SK-N-SH (cell line): Measurements from ENCODE around the gene NDUFS7. TPM values are rescaled to one million over a fixed set of nuclear protein-coding genes. Genes with fewer than 3 reads are reported as not detected.

Source experiments
- CTCF ChIA-PET: fragments of 300-600, 350-600 bp; formaldehyde crosslinking; extraction: SDS; loops from one replicate; lab custom pipeline; 2021; lab: Yijun Ruan, JAX
- POLR2A ChIA-PET: fragments of 350-600 bp; sonication (Branson Sonifier 250); formaldehyde crosslinking; extraction: SDS; loops from one replicate; lab custom pipeline; 2020; ENCODE audit warnings: antibody characterized with exemption, inconsistent platforms; lab: Yijun Ruan, JAX
- DNase-seq: peaks from one replicate; pipeline ENCODE4 v3.0.0; 2012
- H2AFZ ChIP-seq: fragments of 200-600 bp; sonication (generic); 2 replicates; pipeline ENCODE4 v1.8.1; 2016; ENCODE audit warnings: antibody characterized with exemption, mild to moderate bottlenecking, low read depth
- H3F3A ChIP-seq: fragments of 200-600 bp; sonication (generic); replicated peaks from 2 replicates; pipeline ENCODE3; 2016; ENCODE audit warnings: antibody characterized with exemption, mild to moderate bottlenecking; ENCODE audit not compliant: insufficient read depth
- H3K27ac ChIP-seq, 2 experiments: fragments of 200-500 bp in 1 of 2; fragments of 200-600 bp in 1 of 2; sonication (Bioruptor generic) in 1 of 2; sonication (generic), shearing (Covaris generic) in 1 of 2; 2 replicates each; pipeline versions ENCODE4 v1.5.1 to v1.6.1; 2014 to 2016; ENCODE audit warnings: low read depth in 2 of 2, inconsistent platforms in 1 of 2, low read length in 1 of 2, mild to moderate bottlenecking in 1 of 2, mixed read lengths in 1 of 2
- H3K27me3 ChIP-seq: fragments of 200-600 bp; sonication (generic), shearing (Covaris generic); 2 replicates; pipeline ENCODE4 v1.6.1; 2016; ENCODE audit warnings: mixed run types; ENCODE audit not compliant: insufficient read depth
- H3K36me3 ChIP-seq, 2 experiments: fragments of 200-500 bp in 1 of 2; fragments of 200-600 bp in 1 of 2; sonication (Bioruptor generic) in 1 of 2; sonication (generic) in 1 of 2; replicated peaks in 1 of 2; 2 replicates each; pipeline versions ENCODE3 to v1.5.1; 2014 to 2016; ENCODE audit warnings: low read length in 1 of 2, mild to moderate bottlenecking in 1 of 2; ENCODE audit not compliant: insufficient read depth in 2 of 2, control insufficient read depth in 1 of 2
- H3K4me1 ChIP-seq, 2 experiments: fragments of 200-500 bp in 1 of 2; fragments of 200-600 bp in 1 of 2; sonication (Bioruptor generic) in 1 of 2; sonication (generic), shearing (Covaris generic) in 1 of 2; 2 replicates each; pipeline versions ENCODE4 v1.5.1 to v1.6.1; 2014 to 2016; ENCODE audit warnings: low read depth in 1 of 2, low read length in 1 of 2, mixed run types in 1 of 2; ENCODE audit not compliant: insufficient read depth in 2 of 2, control insufficient read depth in 1 of 2
- H3K4me2 ChIP-seq: fragments of 200-600 bp; sonication (generic), shearing (Covaris generic); 2 replicates; pipeline ENCODE4 v1.6.1; 2017; ENCODE audit warnings: mixed run types
- H3K4me3 ChIP-seq, 2 experiments: fragments of 200-500 bp in 1 of 2; fragments of 200-600 bp in 1 of 2; sonication (Bioruptor generic) in 1 of 2; sonication (generic), shearing (Covaris generic) in 1 of 2; 2 replicates each; pipeline versions ENCODE4 v1.5.1 to v1.8.1; 2014 to 2016; ENCODE audit warnings: low read depth in 2 of 2, inconsistent platforms in 1 of 2, low read length in 1 of 2, mild to moderate bottlenecking in 1 of 2, mixed read lengths in 1 of 2, moderate library complexity in 1 of 2
- H3K79me2 ChIP-seq: fragments of 200-600 bp; sonication (generic); 2 replicates; pipeline ENCODE4 v1.8.1; 2017; ENCODE audit warnings: mild to moderate bottlenecking; ENCODE audit not compliant: insufficient read depth
- H3K9ac ChIP-seq: fragments of 200-600 bp; sonication (generic); 2 replicates; pipeline ENCODE4 v1.6.1; 2017; ENCODE audit warnings: mixed run types
- H3K9me2 ChIP-seq: fragments of 200-600 bp; sonication (generic); 2 replicates; pipeline ENCODE4 v1.6.1; 2017; ENCODE audit warnings: mixed run types
- H3K9me3 ChIP-seq: fragments of 200-600 bp; sonication (generic); 2 replicates; pipeline ENCODE4 v1.6.1; 2017; ENCODE audit warnings: mixed run types, mild to moderate bottlenecking, moderate library complexity
- H4K20me1 ChIP-seq: fragments of 200-600 bp; sonication (generic); 2 replicates; pipeline ENCODE4 v1.6.1; 2017; ENCODE audit warnings: mild to moderate bottlenecking, mixed run types; ENCODE audit not compliant: insufficient read depth
- CHD2 ChIP-seq: fragments of 150-350 bp; IDR thresholded peaks from 2 replicates; pipeline ENCODE4 v1.6.1; 2018; ENCODE audit warnings: low read length; ENCODE audit not compliant: partially characterized antibody
- EP300 ChIP-seq, 2 experiments: IDR thresholded peaks; 2 replicates each; pipeline versions ENCODE4 v1.4.0 to v1.6.1; 2012; ENCODE audit warnings: borderline replicate concordance in 1 of 2, low read depth in 1 of 2, low read length in 1 of 2
- EZH2phosphoT487 ChIP-seq: fragments of 200-600 bp; sonication (generic); IDR thresholded peaks from 2 replicates; pipeline ENCODE4 v1.6.1; 2017; ENCODE audit warnings: low read depth, mixed run types, mild to moderate bottlenecking, antibody characterized with exemption, moderate library complexity, borderline replicate concordance
- FOSL2 ChIP-seq: IDR thresholded peaks from 2 replicates; pipeline ENCODE4 v1.4.0; 2012; ENCODE audit warnings: low read depth, mild to moderate bottlenecking, moderate library complexity, borderline replicate concordance
- FOXM1 ChIP-seq: IDR thresholded peaks from 2 replicates; pipeline ENCODE4 v1.4.0; 2012; ENCODE audit warnings: low read depth, mild to moderate bottlenecking
- GABPA ChIP-seq: IDR thresholded peaks from 2 replicates; pipeline ENCODE4 v1.4.0; 2012; ENCODE audit warnings: low read depth, mild to moderate bottlenecking
- GATA2 ChIP-seq: sonication (generic); formaldehyde crosslinking; IDR thresholded peaks from 2 replicates; pipeline ENCODE4 v1.5.0; 2020; ENCODE audit warnings: mild to moderate bottlenecking, missing genetic modification reagents
- JUND ChIP-seq: IDR thresholded peaks from 2 replicates; pipeline ENCODE4 v1.4.0; 2012
- PBX3 ChIP-seq: IDR thresholded peaks from 2 replicates; pipeline ENCODE4; 2012
- POLR2AphosphoS5 ChIP-seq: IDR thresholded peaks from 2 replicates; pipeline ENCODE4 v1.6.1; 2012; ENCODE audit warnings: low read depth, low read length
- RCOR1 ChIP-seq: fragments of 150-350 bp; IDR thresholded peaks from 2 replicates; pipeline ENCODE4 v1.6.1; 2017; ENCODE audit warnings: antibody characterized with exemption, low read length
- RXRA ChIP-seq: IDR thresholded peaks from 2 replicates; pipeline ENCODE4 v1.4.0; 2012; ENCODE audit warnings: low read depth, mild to moderate bottlenecking, borderline replicate concordance
- SIN3A ChIP-seq: IDR thresholded peaks from 2 replicates; pipeline ENCODE4 v1.6.1; 2012; ENCODE audit warnings: low read depth, mild to moderate bottlenecking, low read length, moderate library complexity, borderline replicate concordance
- SMC3 ChIP-seq: IDR thresholded peaks from 2 replicates; pipeline ENCODE4 v1.6.1; 2012; ENCODE audit warnings: low read depth, low read length, improper control_type of control experiment
- TAF1 ChIP-seq: IDR thresholded peaks from 2 replicates; pipeline ENCODE4 v1.6.1; 2012; ENCODE audit warnings: low read depth, mild to moderate bottlenecking, low read length, moderate library complexity, borderline replicate concordance
- TCF12 ChIP-seq: IDR thresholded peaks from 2 replicates; pipeline ENCODE4 v1.4.0; 2012
- ZBTB33 ChIP-seq: IDR thresholded peaks from 2 replicates; pipeline ENCODE4 v1.4.0; 2012; ENCODE audit warnings: low read depth, borderline replicate concordance
- WGBS: methylation state at CpG from one replicate; pipeline ENCODE4 v1.1.6; 2017; ENCODE audit warnings: low lambda C conversion rate; 5-methylcytosine and 5-hydroxymethylcytosine counted together
- polyA plus RNA-seq, 3 experiments: library from polyadenylated mRNA; depleted of rRNA; stranded (reverse); fragments of >200 nt; gene quantifications; 2 replicates each; pipeline ENCODE4 v1.2.3, GENCODE V29; 2012
- TF ChIP-seq, protein P1 (sequence below): fragments of 200-600 bp; sonication (generic); IDR thresholded peaks from 2 replicates; pipeline ENCODE4 v1.6.1; 2017; ENCODE audit warnings: antibody characterized with exemption, mild to moderate bottlenecking, moderate library complexity
- TF ChIP-seq, protein P2 (sequence below): IDR thresholded peaks from 2 replicates; pipeline ENCODE4 v1.4.0; 2012; ENCODE audit warnings: low read depth

The NDUFS7 gene
- polyA plus RNA-seq, 1 of the 3 experiments (the other 2 are of a cell fraction), result 66.4 TPM

DNA sequence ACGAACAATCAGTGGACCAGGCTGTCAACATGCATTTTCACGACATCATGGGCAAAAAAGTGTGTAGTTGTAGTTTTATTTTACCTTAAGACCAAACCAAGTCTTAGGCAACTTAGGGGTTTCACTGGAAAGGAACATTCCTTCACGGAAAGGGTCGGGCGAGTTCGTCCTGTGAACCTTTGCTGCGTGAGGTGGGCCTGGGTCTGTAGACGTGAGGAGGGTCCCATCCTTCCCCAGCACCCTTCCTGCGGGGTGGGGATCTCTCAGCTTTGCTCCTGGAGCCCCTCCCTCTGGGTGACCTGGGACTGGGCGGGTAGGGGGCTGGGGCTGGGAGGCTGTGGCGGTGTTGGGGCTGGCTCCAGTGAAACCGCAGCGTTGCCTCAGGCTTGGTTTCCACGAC lies 42.2 kb downstream of the NDUFS7 start:
- Histone ChIP-seq H3K9me3 (no peaks in the 10 kb centered on the region), H3K27me3 (no peaks in the 10 kb centered on the region), H3K9ac (no peak overlapping the region), H3K36me3 (peaks cover 7 to 88% of the 10 kb centered on the region in 2 experiments), H3K4me3 (no peak overlapping the region), H3K4me2 (no peak overlapping the region), H3K9me2 (no peaks in the 10 kb centered on the region), H3F3A (no peaks in the 10 kb centered on the region), H3K79me2 (peaks cover 30% of the 10 kb centered on the region), H3K4me1 (no peaks in the 10 kb centered on the region; a peak in 1 of 4 replicates), H2AFZ (no peak overlapping the region), H4K20me1 (peaks cover 29% of the 10 kb centered on the region; the same call in 1 of the 2 replicates), H3K27ac (no peak overlapping the region)
- DNase-seq, result no peak
- POLR2A ChIA-PET, result no interaction called here
- 94% methylated on average over 13 of the region's 14 CpGs for WGBS
- no peak for TF ChIP-seq FOSL2
- no peak for TF ChIP-seq CHD2
- TF ChIP-seq, protein P1, sequence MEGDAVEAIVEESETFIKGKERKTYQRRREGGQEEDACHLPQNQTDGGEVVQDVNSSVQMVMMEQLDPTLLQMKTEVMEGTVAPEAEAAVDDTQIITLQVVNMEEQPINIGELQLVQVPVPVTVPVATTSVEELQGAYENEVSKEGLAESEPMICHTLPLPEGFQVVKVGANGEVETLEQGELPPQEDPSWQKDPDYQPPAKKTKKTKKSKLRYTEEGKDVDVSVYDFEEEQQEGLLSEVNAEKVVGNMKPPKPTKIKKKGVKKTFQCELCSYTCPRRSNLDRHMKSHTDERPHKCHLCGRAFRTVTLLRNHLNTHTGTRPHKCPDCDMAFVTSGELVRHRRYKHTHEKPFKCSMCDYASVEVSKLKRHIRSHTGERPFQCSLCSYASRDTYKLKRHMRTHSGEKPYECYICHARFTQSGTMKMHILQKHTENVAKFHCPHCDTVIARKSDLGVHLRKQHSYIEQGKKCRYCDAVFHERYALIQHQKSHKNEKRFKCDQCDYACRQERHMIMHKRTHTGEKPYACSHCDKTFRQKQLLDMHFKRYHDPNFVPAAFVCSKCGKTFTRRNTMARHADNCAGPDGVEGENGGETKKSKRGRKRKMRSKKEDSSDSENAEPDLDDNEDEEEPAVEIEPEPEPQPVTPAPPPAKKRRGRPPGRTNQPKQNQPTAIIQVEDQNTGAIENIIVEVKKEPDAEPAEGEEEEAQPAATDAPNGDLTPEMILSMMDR, result no peak
- no peak for TF ChIP-seq TAF1
- no peak for TF ChIP-seq SIN3A
- no peak for TF ChIP-seq PBX3
- TF ChIP-seq JUND, result no peak
- TF ChIP-seq, protein P2, sequence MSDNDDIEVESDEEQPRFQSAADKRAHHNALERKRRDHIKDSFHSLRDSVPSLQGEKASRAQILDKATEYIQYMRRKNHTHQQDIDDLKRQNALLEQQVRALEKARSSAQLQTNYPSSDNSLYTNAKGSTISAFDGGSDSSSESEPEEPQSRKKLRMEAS, result no peak
- TF ChIP-seq TCF12, result no peak
- TF ChIP-seq GATA2 (CRISPR knock-in tag), result no peak
- TF ChIP-seq FOXM1, result no peak
- TF ChIP-seq RCOR1, result no peak
- TF ChIP-seq POLR2AphosphoS5, result no peak
- TF ChIP-seq EZH2phosphoT487, result no peak
- TF ChIP-seq RXRA, result no peak
- no peak for TF ChIP-seq ZBTB33
- no peak for TF ChIP-seq SMC3
- no peak for TF ChIP-seq EP300 (IDR thresholded peaks at IDR 0.05; ENCODE audit: borderline replicate concordance in 1 of 2, low read depth in 1 of 2, low read length in 1 of 2)
- TF ChIP-seq GABPA, result no peak
- CTCF ChIA-PET, result interaction anchor here (1.2 kb wide), 1 partner anchor 8 kb away, joined by 3 read pairs; no protein-coding TSS in a partner anchor
